Liver (tissue), 9 donors: ENCODE measurements around the gene MAP3K20. TPM values are rescaled to one million over a fixed set of nuclear protein-coding genes. Genes with fewer than 3 reads are reported as not detected.

Experiments used
- DNase-seq: peaks from one replicate; pipeline ENCODE4 v3.0.0-alpha.2; 2017; ENCODE audit warnings: low spot score
- H3K27ac ChIP-seq, 2 donors: one replicate each; pipeline ENCODE4 v1.7.0; 2013; ENCODE audit warnings: inconsistent platforms in 2 of 2, low read length in 2 of 2, control low read depth in 1 of 2, low read depth in 1 of 2, mild to moderate bottlenecking in 1 of 2
- H3K27me3 ChIP-seq, 4 donors: one replicate each; pipeline versions ENCODE4 v1.6.1 to v1.7.0; 2013; ENCODE audit warnings: low read length in 3 of 4, inconsistent platforms in 1 of 4, mild to moderate bottlenecking in 1 of 4, moderate library complexity in 1 of 4; ENCODE audit not compliant: control insufficient read depth in 4 of 4, insufficient read depth in 4 of 4
- H3K36me3 ChIP-seq, 4 donors: one replicate each; pipeline versions ENCODE4 v1.6.1 to v1.7.0; 2013; ENCODE audit warnings: low read length in 3 of 4, mild to moderate bottlenecking in 3 of 4, low read depth in 1 of 4, moderate library complexity in 1 of 4; ENCODE audit not compliant: control insufficient read depth in 4 of 4, insufficient read depth in 3 of 4
- H3K4me1 ChIP-seq, 4 donors: one replicate each; pipeline versions ENCODE4 v1.6.1 to v1.7.0; 2013; ENCODE audit warnings: low read length in 3 of 4, mild to moderate bottlenecking in 3 of 4, moderate library complexity in 1 of 4; ENCODE audit not compliant: control insufficient read depth in 4 of 4, insufficient read depth in 4 of 4
- H3K4me3 ChIP-seq, 3 donors: one replicate each; pipeline versions ENCODE4 v1.6.1 to v1.7.0; 2013; ENCODE audit warnings: low read length in 3 of 3, control low read depth in 1 of 3, low read depth in 1 of 3, mild to moderate bottlenecking in 1 of 3
- H3K9ac ChIP-seq, 2 donors: one replicate each; pipeline ENCODE4 v1.7.0; 2013; ENCODE audit warnings: low read length in 2 of 2, mild to moderate bottlenecking in 2 of 2, moderate library complexity in 2 of 2, control low read depth in 1 of 2, low read depth in 1 of 2
- H3K9me3 ChIP-seq, 4 donors: one replicate each; pipeline versions ENCODE4 v1.6.1 to v1.7.0; 2013; ENCODE audit warnings: low read length in 3 of 4; ENCODE audit not compliant: control insufficient read depth in 4 of 4
- EGR1 ChIP-seq, 2 donors: IDR thresholded peaks; 2 replicates each; pipeline ENCODE4 v1.6.1; 2016 to 2018; ENCODE audit warnings: antibody characterized with exemption in 2 of 2, low read depth in 2 of 2
- FOXA2 ChIP-seq: IDR thresholded peaks from 2 replicates; pipeline ENCODE4 v1.6.1; 2016; ENCODE audit warnings: antibody characterized with exemption
- HNF4A ChIP-seq, 2 donors: conservative IDR thresholded peaks; 2 replicates each; pipeline ENCODE4 v1.6.1; 2016; ENCODE audit warnings: antibody characterized with exemption in 2 of 2, mild to moderate bottlenecking in 2 of 2
- HNF4G ChIP-seq: IDR thresholded peaks from 2 replicates; pipeline ENCODE4 v1.6.1; 2016; ENCODE audit warnings: antibody characterized with exemption
- JUND ChIP-seq, 2 donors: IDR thresholded peaks; 2 replicates each; pipeline ENCODE4 v1.6.1; 2016; ENCODE audit warnings: antibody characterized with exemption in 2 of 2
- NR2F2 ChIP-seq: IDR thresholded peaks from 2 replicates; pipeline ENCODE4 v1.6.1; 2016; ENCODE audit warnings: antibody characterized with exemption
- RAD21 ChIP-seq, 2 donors: IDR thresholded peaks; 2 replicates each; pipeline ENCODE4 v1.6.1; 2016; ENCODE audit warnings: antibody characterized with exemption in 2 of 2, mild to moderate bottlenecking in 2 of 2
- RXRA ChIP-seq, 2 donors: IDR thresholded peaks; 2 replicates each; pipeline ENCODE4 v1.6.1; 2017 to 2018; ENCODE audit warnings: antibody characterized with exemption in 2 of 2, mild to moderate bottlenecking in 1 of 2
- SP1 ChIP-seq: IDR thresholded peaks from 2 replicates; pipeline ENCODE4 v1.6.1; 2018; ENCODE audit warnings: antibody characterized with exemption, mild to moderate bottlenecking
- TAF1 ChIP-seq: conservative IDR thresholded peaks from 2 replicates; pipeline ENCODE4 v1.6.1; 2016; ENCODE audit warnings: antibody characterized with exemption, mild to moderate bottlenecking
- YY1 ChIP-seq: IDR thresholded peaks from 2 replicates; pipeline ENCODE4 v1.6.1; 2016; ENCODE audit warnings: antibody characterized with exemption, mild to moderate bottlenecking
- WGBS: extraction: QIAGEN DNeasy Blood & Tissue Kit; methylation state at CpG from one replicate; pipeline ENCODE4 v1.1.7; 2013; 5-methylcytosine and 5-hydroxymethylcytosine counted together
- polyA plus RNA-seq, 2 donors: library from polyadenylated mRNA; stranded (reverse) in 1 of 2; unstranded in 1 of 2; fragments of 200-250 nt in 1 of 2; fragments of >200 nt in 1 of 2; fragmentation: Nextera tagmentation in 1 of 2; extraction: Ambion mirVana in 1 of 2; gene quantifications; one replicate each; pipeline versions ENCODE4 v1.2.1 to v1.2.3, GENCODE V29; 2013 to 2015
- total RNA-seq, 2 donors: library from RNA; depleted of rRNA; stranded (reverse); fragments of >200 nt; gene quantifications; one replicate each; pipeline ENCODE4 v1.2.3, GENCODE V29; 2014
- TF ChIP-seq, protein P1 (sequence below): IDR thresholded peaks from 2 replicates; pipeline ENCODE4 v1.6.1; 2016; ENCODE audit warnings: antibody characterized with exemption
- TF ChIP-seq, protein P2 (sequence below): IDR thresholded peaks from 2 replicates; pipeline ENCODE4 v1.6.1; 2016; ENCODE audit warnings: antibody characterized with exemption, mild to moderate bottlenecking
- TF ChIP-seq, protein P3 (sequence below): fragments of 150-350 bp; IDR thresholded peaks from 2 replicates; pipeline ENCODE4 v1.5.1; 2017; ENCODE audit warnings: improper control_type of control experiment, low read depth, low read length; ENCODE audit not compliant: missing input control
- donor health status: healthy.
- donor health status: healthy.
- donor health status: healthy.
- donor health status: healthy.
- donor health status: healthy.

MAP3K20 gene
- total and polyA plus RNA-seq, 4 donors, result 9.1 to 22.6 (median 14.9) TPM

DNA sequence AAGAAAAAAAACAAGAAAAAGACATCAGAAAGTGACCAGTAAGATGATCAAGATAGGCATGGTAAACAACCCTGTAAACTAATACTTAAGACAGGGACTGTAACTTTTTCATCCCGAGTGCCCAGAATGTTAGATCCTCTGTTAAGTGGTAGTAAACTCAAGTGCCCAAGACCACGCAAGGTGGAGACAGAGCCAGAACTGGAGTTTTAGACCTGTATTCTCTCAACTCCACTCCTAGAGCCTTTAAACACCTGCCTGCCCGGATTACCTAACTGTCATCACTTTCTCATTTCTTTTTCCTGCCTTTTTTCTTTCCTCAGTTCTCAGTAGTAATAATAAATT is 203.9 kb downstream of the MAP3K20 start:
- no peak for DNase-seq
- no peaks in the 10 kb centered on the region for H3K9me3 ChIP-seq
- TF ChIP-seq RXRA (IDR thresholded peaks at IDR 0.05) (no peak), RAD21 (IDR thresholded peaks at IDR 0.05) (no peak), HNF4G (no peak), HNF4A (conservative IDR thresholded peaks at IDR 0.05) (no peak), NR2F2 (no peak), FOXA2 (no peak), YY1 (no peak), EGR1 (IDR thresholded peaks at IDR 0.05; ENCODE audit: low read depth in 2 of 2) (no peak)
- TF ChIP-seq, protein P1, sequence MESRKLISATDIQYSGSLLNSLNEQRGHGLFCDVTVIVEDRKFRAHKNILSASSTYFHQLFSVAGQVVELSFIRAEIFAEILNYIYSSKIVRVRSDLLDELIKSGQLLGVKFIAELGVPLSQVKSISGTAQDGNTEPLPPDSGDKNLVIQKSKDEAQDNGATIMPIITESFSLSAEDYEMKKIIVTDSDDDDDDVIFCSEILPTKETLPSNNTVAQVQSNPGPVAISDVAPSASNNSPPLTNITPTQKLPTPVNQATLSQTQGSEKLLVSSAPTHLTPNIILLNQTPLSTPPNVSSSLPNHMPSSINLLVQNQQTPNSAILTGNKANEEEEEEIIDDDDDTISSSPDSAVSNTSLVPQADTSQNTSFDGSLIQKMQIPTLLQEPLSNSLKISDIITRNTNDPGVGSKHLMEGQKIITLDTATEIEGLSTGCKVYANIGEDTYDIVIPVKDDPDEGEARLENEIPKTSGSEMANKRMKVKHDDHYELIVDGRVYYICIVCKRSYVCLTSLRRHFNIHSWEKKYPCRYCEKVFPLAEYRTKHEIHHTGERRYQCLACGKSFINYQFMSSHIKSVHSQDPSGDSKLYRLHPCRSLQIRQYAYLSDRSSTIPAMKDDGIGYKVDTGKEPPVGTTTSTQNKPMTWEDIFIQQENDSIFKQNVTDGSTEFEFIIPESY, result no peak
- TF ChIP-seq, protein P2, sequence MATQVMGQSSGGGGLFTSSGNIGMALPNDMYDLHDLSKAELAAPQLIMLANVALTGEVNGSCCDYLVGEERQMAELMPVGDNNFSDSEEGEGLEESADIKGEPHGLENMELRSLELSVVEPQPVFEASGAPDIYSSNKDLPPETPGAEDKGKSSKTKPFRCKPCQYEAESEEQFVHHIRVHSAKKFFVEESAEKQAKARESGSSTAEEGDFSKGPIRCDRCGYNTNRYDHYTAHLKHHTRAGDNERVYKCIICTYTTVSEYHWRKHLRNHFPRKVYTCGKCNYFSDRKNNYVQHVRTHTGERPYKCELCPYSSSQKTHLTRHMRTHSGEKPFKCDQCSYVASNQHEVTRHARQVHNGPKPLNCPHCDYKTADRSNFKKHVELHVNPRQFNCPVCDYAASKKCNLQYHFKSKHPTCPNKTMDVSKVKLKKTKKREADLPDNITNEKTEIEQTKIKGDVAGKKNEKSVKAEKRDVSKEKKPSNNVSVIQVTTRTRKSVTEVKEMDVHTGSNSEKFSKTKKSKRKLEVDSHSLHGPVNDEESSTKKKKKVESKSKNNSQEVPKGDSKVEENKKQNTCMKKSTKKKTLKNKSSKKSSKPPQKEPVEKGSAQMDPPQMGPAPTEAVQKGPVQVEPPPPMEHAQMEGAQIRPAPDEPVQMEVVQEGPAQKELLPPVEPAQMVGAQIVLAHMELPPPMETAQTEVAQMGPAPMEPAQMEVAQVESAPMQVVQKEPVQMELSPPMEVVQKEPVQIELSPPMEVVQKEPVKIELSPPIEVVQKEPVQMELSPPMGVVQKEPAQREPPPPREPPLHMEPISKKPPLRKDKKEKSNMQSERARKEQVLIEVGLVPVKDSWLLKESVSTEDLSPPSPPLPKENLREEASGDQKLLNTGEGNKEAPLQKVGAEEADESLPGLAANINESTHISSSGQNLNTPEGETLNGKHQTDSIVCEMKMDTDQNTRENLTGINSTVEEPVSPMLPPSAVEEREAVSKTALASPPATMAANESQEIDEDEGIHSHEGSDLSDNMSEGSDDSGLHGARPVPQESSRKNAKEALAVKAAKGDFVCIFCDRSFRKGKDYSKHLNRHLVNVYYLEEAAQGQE, result no peak
- TF ChIP-seq, protein P3, sequence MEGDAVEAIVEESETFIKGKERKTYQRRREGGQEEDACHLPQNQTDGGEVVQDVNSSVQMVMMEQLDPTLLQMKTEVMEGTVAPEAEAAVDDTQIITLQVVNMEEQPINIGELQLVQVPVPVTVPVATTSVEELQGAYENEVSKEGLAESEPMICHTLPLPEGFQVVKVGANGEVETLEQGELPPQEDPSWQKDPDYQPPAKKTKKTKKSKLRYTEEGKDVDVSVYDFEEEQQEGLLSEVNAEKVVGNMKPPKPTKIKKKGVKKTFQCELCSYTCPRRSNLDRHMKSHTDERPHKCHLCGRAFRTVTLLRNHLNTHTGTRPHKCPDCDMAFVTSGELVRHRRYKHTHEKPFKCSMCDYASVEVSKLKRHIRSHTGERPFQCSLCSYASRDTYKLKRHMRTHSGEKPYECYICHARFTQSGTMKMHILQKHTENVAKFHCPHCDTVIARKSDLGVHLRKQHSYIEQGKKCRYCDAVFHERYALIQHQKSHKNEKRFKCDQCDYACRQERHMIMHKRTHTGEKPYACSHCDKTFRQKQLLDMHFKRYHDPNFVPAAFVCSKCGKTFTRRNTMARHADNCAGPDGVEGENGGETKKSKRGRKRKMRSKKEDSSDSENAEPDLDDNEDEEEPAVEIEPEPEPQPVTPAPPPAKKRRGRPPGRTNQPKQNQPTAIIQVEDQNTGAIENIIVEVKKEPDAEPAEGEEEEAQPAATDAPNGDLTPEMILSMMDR, result no peak
- no peak overlapping the region for H3K27ac ChIP-seq
- H3K9ac ChIP-seq, result no peak overlapping the region
- WGBS, result 82% methylated on average over 3 of the region's 3 CpGs
- H3K36me3 ChIP-seq, result no peaks in the 10 kb centered on the region
- no peaks in the 10 kb centered on the region for H3K27me3 ChIP-seq
- H3K4me1 ChIP-seq, result no peaks in the 10 kb centered on the region
- H3K4me3 ChIP-seq, result no peak overlapping the region

DNA sequence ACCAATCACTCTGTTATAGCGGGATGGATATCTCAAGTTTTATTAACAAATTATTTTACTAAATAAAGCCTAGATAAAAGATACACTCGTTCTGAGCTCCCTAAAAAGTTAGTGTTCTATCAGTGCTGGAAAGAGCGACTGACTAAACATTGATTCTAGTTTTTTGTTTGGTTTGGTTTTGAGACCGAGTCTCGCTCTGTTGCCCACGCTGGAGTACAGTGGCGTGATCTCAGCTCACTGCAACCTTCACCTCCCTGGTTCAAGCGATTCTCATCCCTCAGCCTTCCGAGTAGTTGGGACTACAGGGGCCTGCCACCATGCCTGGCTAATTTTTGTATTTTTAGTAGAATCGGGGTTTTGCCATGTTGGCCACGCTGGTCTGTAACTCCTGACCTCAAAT is 205.2 kb downstream of the MAP3K20 start:
- TF ChIP-seq, protein P3, result no peak
- TF ChIP-seq TAF1, result no peak
- TF ChIP-seq NR2F2, result no peak
- TF ChIP-seq HNF4G, result no peak
- no peak for TF ChIP-seq EGR1 (IDR thresholded peaks at IDR 0.05; ENCODE audit: low read depth in 2 of 2)
- TF ChIP-seq YY1, result no peak
- TF ChIP-seq JUND (IDR thresholded peaks at IDR 0.05), result no peak
- TF ChIP-seq SP1, result no peak
- TF ChIP-seq, protein P2, result no peak
- no peak for TF ChIP-seq RXRA (IDR thresholded peaks at IDR 0.05)
- TF ChIP-seq RAD21 (IDR thresholded peaks at IDR 0.05), result no peak
- TF ChIP-seq, protein P1, result no peak
- no peak overlapping the region for H3K9ac ChIP-seq
- H3K4me3 ChIP-seq, result no peak overlapping the region
- no peaks in the 10 kb centered on the region for H3K4me1 ChIP-seq
- DNase-seq, result no peak
- no peaks in the 10 kb centered on the region for H3K27me3 ChIP-seq
- no peaks in the 10 kb centered on the region for H3K36me3 ChIP-seq
- no peak overlapping the region for H3K27ac ChIP-seq
- 91% methylated on average over 11 of the region's 11 CpGs for WGBS
- no peaks in the 10 kb centered on the region for H3K9me3 ChIP-seq
